GM19395 (cell line): ENCODE data around the gene PARD3B.

ENCODE experiments used
- ATAC-seq: cut with Tn5 transposase; IDR thresholded peaks from one replicate; pipeline ENCODE4 v1.9.1; 2021; ENCODE audit warnings: mild to moderate bottlenecking, moderate library complexity; ENCODE audit not compliant: unreplicated experiment

Gene PARD3B

DNA sequence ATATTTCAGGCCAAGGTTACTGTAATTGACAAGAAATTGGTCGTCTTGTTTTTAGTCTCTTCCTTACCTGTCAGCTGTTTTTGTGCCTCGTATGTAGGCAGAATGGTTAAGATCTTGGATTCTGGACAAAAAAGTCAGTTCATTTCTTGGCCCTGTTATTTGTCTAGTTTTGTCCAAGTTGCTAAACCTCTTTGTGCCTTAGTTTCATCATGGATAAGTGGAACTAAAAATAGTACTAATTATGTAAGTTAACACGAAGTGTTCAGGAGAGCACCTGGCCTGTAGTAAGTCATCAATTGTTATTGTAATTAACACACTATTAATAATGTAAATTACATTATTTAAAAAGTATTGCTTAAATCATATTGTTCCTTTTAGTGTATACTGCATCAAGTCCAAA lies 148.0 kb downstream of the PARD3B start:
- ATAC-seq = no peak

DNA sequence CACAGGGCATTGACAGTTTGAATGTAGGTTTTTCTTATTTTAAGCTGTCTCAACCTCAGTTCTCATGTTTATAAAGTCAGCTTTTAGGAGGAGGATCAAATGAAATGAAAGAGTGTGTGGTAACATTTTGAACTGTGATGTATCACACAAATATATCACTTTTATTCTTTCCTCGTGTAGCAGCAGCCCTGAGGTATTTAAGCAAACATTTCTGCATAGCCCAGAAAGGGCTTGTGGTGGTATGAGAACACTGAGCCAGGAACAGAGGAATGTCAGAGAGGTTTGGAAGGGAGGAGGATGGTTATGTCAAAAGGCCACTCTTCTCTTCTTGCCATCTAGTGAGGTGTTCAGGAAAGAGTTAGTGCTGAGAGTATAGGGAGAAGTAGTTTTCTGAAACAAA lies 150.2 kb downstream of the PARD3B start:
- no peak for ATAC-seq

DNA sequence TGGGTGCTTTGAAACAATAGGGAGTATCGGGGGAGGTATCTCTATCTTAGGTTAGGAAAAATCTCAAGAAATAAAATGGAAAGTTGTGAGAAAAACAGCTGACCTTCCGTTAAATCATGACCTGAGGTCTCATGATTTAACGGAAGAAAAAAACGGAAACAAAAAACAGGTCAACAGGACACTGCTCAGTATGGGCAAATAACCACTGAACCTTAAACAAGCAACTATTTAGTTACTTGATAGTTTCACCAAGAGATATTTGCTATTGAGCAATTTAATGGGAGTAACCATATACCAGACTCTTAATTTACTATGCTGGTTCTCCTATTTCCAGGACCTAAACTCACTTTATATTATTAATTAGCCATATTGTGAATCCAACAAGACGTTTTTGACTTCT lies 150.8 kb downstream of the PARD3B start:
- ATAC-seq = no peak

DNA sequence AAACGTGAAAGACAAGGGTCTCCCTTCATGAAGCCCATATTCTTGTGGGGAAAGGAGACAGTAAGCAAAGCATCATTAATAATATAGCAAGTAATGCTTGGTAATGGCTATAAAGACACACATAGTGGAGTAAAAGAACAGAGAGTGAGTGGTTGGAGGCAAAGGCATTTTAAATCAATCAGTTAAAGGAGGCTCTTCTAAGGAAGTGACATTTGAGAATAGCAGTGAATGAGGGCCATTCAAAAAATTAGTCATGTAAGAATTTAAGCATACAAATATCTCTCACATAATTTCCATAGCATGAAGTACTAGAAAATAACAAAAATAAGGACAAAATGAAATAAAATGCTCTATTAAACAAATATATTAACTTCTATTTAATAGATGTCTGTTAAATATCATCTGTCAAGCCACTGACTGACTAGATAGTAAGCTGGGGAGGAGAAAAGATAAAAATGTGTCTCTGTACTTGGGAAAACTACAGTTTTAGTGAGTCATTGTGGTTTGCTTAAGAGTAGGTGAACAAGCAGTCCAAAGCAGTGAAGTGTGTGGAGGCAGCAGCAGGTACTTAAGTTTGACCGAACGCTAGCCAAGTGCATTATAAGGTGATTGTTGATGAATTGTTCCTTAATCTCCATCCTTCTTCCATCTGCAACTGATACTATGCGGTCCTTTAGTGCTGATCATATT lies 160.1 kb downstream of the PARD3B start:
- ATAC-seq = no peak

DNA sequence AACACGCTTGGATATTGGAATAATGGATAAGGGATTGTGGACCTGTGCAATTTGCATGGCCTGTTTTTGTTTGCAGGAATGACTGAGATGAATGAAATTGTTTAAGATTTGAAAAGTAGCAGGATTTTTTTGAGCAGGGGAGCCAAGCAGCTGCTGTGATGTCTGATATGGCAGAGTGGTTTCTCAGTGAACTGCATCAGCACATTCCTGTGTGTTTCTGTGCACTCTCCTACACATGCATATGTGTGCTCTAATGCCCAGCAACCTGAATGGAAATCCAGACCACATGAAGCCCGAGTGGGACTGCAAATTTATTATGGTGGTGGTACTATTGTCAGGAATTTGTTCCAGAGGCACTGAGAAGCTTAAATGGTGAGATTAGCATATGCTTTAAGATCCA lies 161.7 kb downstream of the PARD3B start:
- no peak for ATAC-seq

DNA sequence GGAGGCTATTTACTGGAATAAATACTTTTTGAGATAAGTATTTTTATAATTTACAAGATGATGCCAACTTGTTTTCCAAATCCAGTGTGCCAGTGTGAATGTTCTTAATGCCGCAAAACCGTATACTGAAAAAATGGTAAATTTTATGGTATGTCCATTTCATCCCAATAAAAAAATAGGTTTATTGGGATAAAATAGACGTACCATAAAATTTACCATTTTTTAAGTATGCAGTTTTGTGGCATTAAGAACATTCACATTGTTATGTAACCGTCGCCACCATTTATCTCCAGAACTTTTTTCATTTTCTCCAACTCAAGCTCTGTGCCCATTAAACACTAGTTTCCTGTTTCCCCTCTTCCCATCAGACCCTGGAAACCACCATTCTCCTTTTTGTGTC lies 167.9 kb downstream of the PARD3B start:
- ATAC-seq = no peak

DNA sequence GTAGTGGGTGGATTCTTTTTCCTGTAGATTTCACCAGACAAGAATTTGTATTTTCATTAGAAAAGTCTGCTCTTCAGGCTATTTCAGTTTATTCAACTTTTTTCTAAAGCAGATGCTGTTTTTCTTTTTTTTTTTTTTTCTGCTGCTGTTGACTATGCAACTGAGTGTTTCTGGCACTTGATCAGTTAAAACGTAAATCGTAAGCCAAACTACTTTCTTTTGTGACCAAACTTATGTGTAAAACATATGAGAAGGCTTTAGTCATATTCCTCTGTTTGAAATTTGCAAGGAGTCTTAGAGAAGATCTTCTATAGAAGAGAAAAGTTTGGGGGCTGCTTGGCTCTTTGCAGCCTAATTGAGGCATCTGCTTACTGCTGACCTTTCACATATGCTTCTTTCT lies 170.1 kb downstream of the PARD3B start:
- ATAC-seq = no peak

DNA sequence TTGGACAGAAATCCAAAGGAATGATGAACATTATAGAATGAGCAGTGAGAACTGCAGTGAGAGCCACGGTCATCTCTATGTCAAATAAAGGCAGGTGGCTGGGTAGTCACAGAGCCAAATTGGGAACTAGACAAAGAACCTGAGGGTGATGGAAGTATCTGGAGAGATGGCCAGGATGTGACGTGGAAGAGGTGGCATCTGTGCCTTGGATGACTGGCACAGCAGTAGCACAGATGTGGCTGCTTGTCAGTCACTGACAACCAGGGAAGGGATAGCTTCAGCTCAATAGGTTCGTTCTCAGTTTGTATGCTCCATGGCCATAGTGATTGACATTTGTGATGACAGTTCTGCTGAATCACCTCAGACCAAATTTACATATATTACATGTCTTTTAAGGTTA lies 172.3 kb downstream of the PARD3B start:
- ATAC-seq = no peak

DNA sequence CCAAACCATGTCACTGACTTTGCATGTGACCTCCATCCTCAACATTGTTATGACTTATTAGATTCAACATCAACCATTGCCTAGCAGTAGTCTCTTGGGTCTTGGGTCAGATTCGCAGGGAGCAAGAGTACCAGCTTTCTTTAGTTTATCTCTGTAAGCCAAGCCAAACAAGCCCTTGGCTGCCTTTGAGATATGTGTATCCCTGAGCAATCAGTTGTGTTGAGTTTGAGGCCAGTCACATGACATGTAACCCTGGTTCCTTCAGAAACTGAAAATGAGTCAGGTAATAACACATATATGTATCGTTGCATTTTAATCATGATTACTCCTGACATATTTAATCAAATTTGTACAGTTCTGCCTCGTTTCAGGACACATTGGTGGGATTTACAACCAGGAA lies 173.3 kb downstream of the PARD3B start:
- no peak for ATAC-seq

DNA sequence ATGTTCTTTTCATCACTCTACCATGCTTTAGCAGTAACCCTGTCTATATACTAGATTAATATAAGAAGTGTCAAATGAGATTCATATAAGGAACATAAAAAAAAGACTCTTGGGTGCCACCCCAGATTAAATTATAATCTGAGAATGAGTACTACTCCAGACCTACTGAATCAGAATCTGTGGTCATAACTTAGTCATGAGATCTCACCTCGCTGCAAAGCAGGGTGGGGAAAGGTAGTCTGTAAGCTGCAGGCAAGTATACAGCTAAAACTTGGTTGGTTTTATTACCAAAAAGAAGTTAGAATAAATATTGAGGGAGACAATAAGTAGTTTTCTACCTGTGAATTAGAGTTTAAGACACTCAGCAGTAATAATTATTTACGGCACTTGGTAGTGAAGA lies 175.6 kb downstream of the PARD3B start:
- ATAC-seq = no peak

DNA sequence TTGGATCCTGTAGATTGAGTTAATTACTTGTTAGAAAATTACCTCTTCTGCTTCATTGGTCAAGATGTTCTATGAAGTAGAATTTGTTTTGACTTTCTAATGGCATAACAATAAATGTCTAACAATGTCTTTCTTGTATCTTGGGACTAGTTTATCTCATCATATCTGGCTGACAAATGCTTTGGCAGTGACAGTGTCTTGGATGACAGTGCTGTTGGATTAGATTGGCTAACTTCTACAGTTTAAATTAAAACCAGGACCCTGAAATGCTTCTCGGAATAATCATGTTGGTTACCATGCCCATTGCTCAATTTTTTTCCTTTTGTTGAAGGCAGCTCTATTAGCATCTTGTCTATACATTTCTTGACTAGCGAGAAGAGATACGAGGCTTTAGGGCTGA lies 176.9 kb downstream of the PARD3B start:
- ATAC-seq = no peak

DNA sequence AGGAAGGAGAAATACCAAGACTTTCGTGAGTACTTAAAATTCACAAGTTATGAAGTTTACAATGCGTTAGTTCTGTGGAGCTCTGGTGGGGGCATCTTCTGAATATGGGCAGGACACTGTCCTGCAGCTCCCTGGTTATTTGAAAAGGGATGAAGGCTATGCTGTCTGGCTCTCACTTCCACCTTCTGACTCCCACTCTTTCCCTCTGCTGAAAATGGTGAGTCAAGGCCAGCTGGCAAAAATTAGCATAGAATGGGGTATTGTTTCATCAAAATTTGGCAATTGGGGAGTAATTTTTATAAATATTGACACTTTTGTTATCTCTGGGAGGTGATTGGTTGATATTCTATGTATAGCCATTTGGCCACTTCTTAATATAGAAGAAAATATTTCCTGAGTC lies 177.4 kb downstream of the PARD3B start:
- ATAC-seq = no peak

DNA sequence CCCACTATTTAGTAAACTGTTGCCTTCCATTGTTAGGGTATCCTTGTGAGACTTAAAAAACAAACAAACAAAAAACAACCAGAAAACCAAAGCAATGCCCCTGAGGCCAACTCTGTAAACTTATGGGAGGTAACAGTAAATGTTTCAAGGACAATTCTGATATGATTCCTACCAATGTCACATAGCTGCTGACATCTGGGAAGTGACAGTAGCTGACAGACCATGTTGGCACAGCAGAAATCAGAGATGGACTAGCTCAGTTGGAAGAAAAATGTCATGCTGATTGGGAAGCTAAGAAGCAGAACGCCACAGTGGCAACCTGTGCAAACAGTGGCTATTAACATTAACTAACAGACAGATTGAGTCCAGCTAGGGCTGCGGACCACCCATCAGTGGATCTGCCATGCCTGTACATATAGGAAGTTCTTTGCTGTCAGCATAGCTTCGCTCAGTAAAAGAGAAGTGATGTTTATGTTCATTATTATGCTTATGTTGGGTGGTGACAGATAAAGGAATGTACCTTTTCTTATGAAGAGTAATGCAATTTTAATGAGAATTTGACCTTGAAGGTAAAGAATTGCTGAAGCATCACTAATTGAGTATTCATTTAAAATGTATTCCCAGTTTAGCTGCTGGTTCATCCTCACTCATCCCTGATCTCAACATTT lies 180.6 kb downstream of the PARD3B start:
- ATAC-seq = no peak

DNA sequence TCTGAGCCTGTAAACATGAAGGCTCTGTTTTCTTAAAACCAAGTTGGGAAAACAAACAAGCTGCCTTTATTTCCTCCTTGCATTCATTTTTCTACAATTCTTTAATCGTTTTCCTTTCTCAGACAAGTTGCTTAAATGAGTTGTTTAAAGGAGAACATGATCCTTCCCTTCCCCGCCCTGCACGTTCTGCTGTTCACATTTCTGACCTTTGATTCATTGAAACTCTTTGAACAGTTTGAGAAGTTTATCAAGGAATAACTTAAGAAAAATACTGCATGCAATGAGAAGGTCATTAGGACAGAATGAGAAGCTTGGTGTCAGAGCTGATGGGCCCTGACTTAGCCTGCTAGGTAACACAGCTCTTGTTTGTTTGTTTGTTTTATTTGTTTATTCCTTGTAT lies 181.6 kb downstream of the PARD3B start:
- no peak for ATAC-seq

DNA sequence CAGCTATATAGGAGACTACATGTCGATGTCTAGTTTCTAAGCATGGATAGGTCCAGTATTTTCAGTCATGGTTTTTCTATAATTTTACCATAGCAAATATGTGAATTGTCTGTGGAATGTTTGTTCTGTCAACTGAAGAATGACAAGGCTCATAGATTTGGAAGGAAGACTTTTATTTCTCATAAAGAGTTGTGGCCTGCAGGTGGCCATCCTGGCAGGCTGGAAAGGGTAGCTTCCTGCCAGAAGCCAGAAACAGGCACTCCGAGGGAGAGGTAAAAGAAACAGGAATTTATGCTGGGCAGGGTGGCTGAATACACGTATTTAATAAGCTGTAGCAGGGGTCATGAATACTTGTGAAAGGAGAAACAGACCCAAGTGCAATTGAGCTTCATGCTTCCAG lies 182.1 kb downstream of the PARD3B start:
- no peak for ATAC-seq

DNA sequence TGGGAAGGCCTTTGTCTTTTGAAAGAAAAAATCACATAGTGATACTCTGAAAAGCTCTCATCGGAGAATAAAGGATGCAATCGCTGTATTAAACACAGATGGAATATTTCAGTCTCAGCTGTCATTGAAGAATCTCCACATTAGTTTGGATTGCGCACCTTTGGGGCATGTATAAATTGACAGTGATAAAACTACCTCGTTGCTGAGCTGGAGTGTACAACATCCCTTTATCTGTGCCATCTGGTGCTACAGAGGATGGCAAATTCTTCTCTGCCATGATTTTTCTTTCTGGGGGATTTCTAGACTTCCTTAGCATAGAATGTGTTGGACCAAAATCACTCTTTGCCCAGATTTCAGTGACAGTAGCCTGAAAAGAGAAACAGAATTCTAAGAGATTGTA lies 185.3 kb downstream of the PARD3B start:
- ATAC-seq = no peak

DNA sequence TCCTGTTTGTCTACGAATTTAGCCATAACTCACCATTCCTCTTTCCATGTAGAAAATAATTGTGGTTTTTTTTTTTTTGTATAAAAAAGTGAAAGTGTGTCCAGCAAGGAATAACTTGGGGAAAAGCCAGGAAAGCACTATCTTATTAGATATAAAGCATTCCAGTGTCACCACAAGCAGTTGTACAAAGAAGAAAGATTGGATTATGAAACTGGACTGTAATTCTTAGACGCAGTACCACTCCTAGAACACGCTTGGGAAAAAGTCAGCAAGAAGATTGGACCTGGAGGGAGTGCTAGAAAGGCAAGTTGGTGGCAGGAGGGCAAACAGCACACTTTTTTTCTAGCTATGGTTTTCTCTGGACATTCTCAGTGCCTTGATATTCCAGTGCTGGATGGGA lies 186.7 kb downstream of the PARD3B start:
- ATAC-seq = no peak

DNA sequence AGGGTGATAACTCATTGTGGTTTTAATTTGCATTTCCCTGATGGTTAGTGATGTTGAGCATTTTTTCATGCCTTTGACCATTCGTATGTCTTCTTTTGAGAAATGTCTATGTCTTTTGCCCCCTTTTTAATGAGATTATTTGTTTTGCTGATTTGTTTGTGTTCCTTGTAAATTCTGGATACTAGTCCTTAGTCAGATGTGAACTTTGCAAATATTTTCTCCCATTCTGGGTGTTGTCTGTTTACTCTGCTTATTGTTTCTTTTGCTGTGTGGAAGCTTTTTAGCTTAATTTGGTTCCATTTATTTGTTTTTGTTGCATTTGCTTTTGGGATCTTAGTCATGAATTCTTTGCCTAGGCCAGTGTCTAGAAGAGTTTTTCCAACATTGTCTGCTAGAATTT lies 192.0 kb downstream of the PARD3B start:
- ATAC-seq = no peak

DNA sequence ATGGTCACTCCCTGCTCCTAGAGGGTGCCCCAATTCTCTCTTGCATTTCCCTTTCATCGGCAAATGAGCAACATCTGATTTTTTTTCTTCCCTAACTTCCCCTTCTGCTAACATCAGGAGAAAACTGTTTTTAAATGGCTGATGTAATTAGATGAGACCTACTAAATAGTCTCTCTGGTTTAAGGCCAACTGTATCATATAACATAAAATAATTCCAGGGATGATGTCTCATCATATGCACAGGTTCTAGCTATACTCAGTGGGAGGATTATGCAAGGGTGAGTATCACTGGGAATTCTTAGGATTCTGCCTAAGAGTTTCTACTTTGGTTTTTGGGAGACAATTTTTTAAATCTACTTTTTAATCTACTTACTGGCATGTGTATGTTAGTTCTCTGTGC lies 193.4 kb downstream of the PARD3B start:
- ATAC-seq = no peak

DNA sequence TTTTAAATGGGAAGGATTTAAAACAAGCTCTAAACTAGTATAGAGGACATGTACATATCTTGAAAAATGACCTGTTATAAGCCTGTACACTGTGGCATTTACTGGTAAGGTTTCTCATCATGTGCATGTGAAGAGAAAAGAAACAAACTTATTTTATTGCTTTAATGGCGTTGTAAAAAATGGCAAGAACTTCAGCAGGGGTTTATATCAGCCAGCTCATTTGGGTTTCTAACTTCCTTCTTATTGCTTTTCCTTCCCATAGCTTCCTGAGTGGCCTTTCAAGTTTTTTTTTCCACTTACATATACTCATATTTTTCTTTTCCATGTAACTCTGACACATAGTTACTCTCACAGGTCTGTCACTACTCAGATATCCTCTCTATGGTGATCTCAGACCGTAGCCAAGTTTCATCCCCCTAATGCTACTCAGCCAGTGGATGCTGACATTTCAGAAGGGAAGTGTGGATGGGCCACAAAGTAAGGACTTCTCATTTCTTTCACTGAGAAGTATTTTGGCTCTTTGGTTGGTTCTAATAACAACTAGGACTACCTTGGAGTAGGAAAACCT lies 198.2 kb downstream of the PARD3B start:
- ATAC-seq = no peak

DNA sequence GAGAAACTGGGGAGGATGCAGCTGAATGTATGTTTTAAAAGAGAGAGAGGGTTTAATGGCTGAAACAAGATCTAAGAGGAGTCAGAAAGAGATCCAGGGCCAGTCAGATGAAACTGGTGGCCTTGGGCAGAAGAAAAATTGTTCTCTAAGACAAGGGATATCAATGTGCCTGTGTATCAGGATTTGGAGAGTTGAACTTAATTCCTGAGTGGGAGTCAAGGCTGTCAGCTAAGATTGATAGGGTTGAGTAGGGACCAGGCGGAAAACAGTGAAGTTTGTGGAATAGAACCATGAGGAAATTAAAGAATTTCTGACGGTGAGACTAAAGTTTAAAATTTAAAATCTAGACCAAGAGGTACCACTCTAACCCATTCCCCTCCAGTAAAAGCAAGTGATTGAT lies 199.2 kb downstream of the PARD3B start:
- no peak for ATAC-seq

DNA sequence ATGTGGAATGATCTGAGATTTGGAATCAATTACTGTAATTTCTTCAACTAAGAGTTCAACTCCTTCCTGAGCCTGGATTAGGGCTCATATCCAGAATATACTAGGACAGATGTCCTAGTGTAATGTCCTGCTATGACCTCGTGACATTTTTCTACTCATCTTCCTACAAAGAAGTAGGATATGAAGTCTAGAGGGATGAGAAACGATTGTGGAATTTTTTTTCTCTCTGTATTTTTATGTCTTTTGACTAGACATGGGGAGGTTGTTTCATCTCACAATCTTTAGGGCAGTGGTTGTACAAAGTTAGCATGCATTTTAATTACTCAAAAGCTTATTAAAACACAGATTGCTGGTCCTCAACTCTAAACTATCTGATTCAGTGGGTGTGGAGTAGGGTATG lies 203.0 kb downstream of the PARD3B start:
- ATAC-seq = no peak

DNA sequence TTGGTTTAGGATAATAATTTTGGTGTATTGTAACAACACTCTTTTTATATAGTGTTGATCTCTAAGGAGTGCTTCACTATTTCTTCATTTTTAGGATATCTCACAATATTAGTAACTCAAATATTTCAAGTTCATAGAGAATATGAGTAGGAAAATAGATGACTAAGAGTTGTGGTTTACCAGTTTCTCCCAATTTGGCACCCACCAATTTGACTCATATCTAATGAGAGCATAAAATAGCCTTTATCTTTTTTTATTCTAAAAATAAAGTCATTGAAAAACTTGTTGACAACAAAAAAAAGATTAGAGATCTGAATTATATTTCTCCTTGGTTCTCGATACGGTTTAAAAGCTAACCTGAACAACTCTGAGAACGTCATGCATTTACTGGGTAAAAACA lies 204.0 kb downstream of the PARD3B start:
- no peak for ATAC-seq
